Astrocyte of the hippocampus (primary cell): ENCODE data around the gene SETD3.

Experiments used
- DNase-seq: peaks from one replicate; pipeline ENCODE4 v3.0.0; 2011; ENCODE audit warnings: low read depth, low spot score

The SETD3 gene

GRCh38 chr14:99497894-99498293, 17.2 kb upstream of the SETD3 start:
- no peak for DNase-seq

GRCh38 chr14:99497341-99497740, 16.7 kb upstream of the SETD3 start:
- no peak for DNase-seq

- no peak for DNase-seq
Measured at GRCh38 chr14:99484106-99484505, 3.4 kb upstream of the SETD3 start.

- peak; percentile 43 for DNase-seq
Measured at GRCh38 chr14:99481745-99482099, 1.1 kb upstream of the SETD3 start.

- DNase-seq: peak; percentile 100
Measured at GRCh38 chr14:99480917-99481744, 472 bp upstream of the SETD3 start, which contains the start of gene CCNK. Gene CCNK, plus strand, starts transcription at chr14:99481409. Its CDS starts 11,269 bp downstream, at chr14:99492678.

DNA sequence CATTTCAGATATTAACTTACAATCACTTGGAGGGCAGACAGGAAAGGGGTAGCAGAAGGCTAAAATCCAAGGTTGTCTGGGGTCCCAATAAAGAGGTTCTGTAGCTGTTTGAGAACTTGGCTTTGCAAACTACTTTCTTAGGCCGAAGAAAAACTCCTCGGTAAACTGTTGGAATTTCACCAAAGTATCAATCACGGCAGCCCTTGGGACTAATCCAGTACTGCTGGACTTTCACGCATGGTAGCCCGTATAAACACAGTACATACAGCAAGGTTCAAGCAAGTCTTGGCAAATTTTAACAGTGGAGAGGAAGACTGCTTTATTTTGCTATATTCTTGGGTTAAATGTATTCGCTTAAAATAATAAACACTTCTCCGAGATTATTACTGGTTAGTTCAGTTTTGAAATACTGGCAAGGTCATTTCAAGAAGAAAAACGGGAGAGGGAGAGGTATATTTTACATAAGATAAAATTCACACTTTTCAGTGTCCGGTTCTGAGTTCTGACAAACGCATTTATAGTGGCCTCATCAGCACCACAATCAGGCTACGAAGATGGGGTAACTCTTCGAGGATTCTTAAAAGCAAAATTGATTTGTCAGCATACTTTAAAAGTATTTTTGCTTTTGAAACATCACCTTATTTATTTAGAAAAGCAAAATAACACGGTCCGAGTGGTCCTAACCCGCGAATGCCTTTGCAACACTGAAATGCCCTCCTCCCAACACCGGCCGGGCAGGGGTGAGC, 1.3 kb downstream of the SETD3 start:
- peak; percentile 58 for DNase-seq

DNA sequence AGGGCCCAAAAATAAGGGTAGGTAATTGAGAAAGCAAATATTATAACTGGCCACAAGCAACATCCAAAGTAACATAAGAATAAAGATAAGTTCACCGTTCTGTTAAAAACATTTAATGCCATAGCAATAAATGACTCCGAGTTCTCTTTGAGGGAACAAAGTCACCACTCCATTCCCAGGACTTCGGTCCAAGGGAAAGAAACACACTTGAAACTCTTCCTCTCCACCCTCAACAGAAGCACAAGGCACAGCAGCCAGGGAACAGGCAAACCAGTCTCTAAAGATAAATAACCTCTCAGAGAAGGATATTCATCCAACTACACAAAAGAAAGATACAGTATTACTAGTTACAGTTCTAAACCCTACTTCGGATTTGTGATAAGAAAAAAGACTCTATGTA, 2.5 kb downstream of the SETD3 start:
- no peak for DNase-seq

DNA sequence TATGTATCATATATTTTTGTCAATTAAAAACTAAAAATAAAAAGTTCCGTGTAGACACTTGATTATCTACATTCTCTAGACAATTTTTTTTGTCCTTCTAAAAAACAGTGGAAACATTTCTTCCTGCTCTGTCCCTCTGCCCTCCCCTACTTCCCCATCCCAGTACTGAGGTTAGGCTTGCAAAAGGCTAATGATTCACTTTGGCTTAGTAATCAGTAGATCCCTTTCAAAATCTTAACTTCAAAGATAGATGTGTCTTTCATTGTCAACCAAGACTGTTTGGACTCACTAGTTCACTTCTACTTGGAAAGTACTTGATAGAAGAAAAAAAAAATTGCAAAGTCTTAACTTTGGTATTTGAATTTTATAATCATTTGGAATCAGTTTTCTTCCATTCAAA, 3.8 kb downstream of the SETD3 start:
- DNase-seq: no peak

- DNase-seq: no peak
Measured at GRCh38 chr14:99475660-99476059, 5.0 kb downstream of the SETD3 start.

- peak; percentile 42 for DNase-seq
Measured at GRCh38 chr14:99475179-99475578, 5.5 kb downstream of the SETD3 start.

DNA sequence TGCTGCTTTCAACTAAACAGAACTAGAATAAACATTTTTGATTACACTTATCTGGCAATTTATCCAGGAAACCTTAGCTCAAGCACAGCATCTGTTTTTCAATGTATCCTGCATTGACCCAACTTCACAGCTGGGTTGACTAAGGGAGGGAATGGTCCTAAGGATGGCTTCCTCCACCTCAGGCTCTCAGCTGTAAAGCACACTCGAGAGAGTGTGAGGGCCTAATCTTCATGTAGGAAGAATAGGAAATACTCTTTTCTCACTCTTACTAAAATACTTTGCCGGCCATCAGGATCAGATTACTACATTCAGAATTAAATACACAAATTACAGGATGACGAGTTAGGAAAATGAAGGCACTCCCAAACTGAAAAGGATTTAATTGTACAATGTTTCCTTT, 7.2 kb downstream of the SETD3 start:
- no peak for DNase-seq

- DNase-seq: no peak
Measured at GRCh38 chr14:99472937-99473336, 7.7 kb downstream of the SETD3 start.

GRCh38 chr14:99471731-99472130, 8.9 kb downstream of the SETD3 start:
- DNase-seq: no peak

DNA sequence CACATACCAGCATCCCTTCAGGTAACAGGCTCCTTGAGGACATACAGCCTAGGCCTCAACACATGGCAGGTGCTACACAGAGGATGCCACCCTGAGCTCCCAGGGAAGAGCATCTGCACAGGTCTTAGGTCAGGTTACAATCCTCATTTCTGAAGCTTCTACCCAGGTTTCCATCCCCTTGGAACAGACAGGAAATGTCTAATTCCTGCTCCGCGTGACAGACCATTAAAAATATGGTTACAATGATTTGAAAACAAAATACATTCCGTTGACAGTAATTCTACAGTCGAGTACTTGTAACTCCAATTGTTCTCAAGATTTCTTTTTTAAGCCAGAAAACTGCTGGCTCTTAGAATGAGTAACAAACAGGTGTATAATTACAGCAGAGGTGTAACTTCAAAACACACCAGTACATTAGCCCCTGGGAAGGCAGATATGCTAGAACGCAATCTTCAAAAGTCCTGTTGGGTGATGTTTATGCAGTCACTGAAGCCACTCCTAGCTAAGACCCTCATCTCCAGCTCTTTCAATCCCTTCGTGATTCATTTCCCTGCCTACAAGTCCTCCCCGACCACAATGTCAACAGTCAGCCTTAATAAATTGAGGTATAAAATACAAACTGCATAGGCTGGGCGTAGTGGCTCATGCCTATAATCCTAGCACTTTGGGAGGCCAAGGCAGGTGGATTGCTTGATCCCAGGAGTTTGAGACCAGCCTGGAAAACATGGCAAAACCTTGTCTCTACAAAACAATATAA, 11.6 kb downstream of the SETD3 start:
- DNase-seq: peak; percentile 27

GRCh38 chr14:99468081-99468480, 12.6 kb downstream of the SETD3 start:
- no peak for DNase-seq

DNA sequence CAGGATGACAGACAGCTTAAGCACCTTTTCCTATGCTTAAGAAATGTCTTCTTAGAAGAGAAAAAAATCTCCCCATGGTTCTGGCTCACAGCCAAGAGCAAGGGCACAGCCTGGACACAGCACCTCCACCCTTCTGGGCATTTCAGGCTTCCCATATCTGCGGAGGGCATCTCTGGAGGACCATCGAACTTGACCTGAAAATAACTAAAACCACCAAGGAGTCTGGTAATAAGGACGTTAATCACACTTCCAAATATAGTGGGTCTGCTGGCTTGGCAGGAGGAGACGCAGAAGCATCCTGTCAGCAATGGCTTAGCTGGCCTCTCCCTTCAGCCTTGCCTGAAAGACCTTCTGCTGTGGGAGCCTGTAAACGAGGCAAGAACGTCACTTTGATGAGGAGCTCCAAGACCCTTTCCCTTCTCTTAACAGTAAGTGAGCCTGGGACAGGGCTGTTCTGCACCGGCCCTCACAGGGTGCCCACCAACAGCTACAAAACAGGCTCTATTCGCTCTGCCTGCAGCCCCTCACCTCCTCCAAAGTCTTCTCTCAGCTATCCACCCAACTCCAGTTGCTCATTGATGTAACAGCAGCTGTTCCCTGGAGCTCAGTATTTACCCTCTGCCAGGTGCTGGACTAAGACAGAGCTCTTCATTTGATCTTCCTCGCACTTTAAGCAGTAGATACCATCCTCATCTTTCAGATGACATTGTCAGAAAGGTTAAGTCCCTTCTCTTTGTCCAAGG, 13.2 kb downstream of the SETD3 start:
- DNase-seq: no peak

DNA sequence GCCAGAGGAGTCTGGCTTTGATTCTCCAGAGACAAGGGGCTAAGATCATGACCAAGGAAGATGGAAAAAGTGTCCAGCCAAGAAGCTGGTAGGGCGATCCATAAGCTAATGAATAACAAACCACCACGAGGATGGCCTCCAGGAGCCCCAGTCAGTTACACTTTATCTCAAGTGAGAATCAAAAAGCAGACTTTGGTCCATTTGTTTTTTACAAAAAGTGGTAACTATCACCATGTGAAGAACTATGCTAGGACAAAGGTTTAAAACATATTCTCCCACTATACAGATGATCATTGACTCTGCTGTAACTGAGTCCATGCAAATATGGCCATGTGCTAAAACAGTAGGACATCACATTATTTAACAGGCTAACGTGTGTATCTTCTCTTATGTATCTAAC, 13.9 kb downstream of the SETD3 start:
- no peak for DNase-seq

- no peak for DNase-seq
Measured at GRCh38 chr14:99465288-99465687, 15.4 kb downstream of the SETD3 start.

DNA sequence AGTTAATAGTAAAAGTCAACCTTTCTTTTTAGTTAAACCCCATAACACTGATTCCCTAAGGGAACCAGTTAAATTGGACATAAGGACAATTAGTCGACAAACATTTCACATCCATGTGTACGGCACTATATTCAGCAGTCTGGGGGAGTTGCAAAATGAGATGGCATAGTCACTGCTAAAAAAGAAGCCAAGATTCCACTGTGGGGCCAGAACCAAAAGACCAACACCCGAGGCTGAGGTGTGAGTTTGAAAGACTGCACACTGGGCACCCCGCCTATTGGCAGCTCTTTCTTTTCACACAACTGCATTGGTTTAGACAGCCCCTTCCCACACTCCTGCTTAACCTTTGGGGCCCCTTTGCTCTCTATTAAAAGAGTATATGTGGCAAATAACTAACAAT, 16.7 kb downstream of the SETD3 start:
- no peak for DNase-seq

DNA sequence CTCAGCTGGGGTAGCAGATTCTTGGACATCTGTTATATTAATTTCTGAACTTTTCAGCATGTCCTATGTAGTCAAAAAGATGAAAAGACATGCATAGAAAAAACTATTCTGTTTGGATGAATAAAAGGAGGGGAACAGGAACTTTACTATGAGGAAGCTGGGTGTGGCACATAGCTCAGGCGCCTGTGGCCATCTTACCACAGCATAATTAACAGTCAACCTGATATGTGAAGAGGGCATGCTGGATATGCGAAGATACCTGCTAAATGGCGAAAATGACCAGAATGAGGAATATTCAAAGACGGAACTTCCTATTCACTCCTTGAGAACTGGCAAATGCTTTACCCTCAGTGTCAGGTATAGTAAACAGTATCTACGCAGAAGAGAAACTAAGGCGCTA, 18.4 kb downstream of the SETD3 start:
- no peak for DNase-seq

- no peak for DNase-seq
Measured at GRCh38 chr14:99461411-99462085, 19.1 kb downstream of the SETD3 start.
